GM19467 (cell line): ENCODE results near the gene NOSTRIN.
A peak's percentile ranks its signal among the peaks of the same experiment; 100 is the strongest.
"Not testable (repeated sequence)": the region's sequence is repeated elsewhere in the genome, so short reads cannot be mapped to it uniquely, and the experiment has no call there.

Experiments used
- ATAC-seq: cut with Tn5 transposase; IDR thresholded peaks from one replicate; pipeline ENCODE4 v1.9.1; 2021; ENCODE audit warnings: mild to moderate bottlenecking, moderate library complexity; ENCODE audit not compliant: unreplicated experiment

The NOSTRIN gene, protein sequence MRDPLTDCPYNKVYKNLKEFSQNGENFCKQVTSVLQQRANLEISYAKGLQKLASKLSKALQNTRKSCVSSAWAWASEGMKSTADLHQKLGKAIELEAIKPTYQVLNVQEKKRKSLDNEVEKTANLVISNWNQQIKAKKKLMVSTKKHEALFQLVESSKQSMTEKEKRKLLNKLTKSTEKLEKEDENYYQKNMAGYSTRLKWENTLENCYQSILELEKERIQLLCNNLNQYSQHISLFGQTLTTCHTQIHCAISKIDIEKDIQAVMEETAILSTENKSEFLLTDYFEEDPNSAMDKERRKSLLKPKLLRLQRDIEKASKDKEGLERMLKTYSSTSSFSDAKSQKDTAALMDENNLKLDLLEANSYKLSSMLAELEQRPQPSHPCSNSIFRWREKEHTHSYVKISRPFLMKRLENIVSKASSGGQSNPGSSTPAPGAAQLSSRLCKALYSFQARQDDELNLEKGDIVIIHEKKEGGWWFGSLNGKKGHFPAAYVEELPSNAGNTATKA

DNA sequence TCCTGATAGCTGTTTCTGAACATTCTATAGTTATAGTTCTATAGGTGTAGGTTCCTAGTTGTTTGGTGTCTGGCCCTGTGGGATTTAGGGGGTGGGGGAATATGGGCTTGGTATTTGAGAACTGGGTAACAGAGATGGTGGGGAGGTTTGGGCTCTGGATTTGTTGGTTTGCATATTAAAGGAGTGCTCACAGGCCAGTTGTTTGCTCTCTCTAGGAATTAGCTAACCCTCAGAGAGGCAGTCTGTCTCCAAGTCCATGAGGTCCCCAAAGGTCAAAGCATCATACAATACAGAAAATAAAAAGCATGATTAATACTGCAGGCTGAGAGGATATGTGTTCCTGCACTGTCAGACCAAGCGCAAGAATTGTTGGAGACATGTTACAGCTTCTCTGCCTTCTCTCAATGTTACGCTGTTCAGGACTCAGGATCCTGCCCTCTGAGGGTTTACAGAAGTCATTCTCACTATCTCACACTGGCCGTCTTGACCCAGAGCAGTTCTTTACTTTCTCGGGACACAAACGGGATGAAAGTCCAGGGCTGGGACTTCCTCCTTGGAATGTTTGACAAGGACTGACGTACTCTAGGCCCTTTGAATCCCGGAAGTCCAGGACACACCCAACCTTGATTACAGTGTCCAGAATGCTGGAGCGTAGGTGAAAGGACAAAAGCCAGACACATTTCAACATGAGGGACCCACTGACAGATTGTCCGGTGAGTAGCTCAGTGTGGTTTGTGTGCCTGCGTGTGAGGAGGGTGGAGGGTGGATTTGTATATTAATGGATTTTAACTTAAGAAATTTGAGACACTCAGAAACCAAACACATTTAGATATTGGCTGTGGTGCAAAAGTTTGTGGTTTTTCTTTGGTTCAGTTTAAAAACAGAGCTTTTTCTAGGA, at the start of gene NOSTRIN:
Gene NOSTRIN (plus strand): TSS at position 677 of the 898 bp plus-strand sequence. CDS start 10 bp downstream, at position 687.
- ATAC-seq, result no peak

DNA sequence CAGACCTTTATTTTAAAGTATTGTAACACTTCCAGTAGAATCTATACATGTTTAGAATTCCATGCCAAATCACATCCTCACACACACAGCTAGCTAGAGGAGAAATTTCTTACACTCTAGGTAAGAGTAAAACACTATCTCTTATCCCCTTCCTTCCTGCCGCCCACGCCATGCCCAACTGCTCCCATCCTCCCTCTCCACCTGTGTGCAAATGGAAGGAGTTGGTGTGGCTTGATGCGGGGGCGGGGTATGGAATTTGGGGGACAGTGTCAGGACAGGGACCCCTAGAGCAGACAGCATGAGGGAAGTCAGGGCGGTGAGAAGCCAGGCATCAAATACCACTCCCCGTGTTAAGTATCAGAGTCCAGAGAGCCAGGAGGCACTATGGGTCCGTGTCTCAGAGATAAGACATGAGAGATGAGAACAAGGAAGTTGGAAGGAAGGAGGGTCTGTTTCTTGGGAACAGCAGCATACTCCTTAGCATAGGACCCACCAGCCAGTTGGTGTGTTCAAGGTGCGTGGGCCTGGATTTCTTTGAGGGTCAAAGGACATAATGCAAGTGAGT, 48.6 kb upstream of the NOSTRIN start:
- no peak for ATAC-seq

DNA sequence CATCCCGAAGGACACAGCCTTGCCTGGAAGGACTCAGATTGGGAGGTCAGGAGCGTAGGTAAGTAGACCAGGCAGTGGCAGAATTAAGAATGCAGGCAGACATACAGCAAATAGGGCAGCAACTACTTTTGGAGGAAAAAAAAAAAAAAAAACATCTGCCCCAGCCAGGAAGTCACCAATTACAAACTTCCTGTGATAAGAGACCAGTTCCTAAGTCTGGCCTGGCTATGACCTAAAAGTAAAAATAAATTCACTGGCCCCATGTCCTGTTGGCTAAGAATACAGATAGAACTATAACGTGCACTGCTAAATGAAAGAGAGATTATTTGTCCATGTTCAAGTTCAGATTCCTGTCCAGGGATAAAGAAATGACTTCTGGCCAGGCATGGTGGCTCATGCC, 45.2 kb upstream of the NOSTRIN start:
- no peak for ATAC-seq

DNA sequence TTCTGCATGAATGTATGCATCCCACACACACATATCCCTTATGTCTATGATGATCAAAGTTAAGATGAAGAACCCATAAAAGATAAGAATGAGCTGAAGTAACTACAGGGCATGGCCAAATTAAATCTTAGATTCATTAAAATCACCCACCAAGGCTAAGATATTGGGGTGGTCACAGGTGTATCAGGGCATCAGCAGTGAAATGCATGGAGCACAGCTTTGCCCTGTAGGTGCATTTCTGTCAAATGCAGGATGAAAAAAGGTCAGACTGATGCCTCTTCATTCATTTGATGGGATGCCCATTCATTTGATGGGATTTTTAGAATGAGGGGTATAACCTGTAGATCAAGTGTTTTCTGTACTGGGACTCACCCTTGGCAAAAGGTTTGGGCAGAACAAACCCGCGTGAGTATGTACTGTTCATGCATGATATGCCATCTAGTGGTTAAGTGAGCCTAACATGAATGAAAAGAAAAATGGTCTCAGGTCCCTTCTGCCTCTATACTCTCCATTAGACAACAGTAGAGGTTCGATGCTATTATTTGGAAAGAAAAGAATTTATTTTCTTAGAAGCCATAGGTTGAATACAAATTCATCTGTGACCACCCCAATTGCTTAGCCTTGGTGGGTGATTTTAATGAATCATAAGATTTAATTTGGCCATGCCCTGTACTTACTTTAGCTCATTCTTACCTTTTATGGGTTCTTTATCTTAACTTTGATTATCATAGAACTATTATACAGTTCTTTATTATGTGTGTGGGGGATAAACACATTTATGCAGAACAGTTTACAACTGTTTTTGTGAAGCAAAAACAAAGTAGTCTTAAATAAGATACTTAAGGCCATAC, 43.2 kb upstream of the NOSTRIN start:
- peak; percentile 63 for ATAC-seq

DNA sequence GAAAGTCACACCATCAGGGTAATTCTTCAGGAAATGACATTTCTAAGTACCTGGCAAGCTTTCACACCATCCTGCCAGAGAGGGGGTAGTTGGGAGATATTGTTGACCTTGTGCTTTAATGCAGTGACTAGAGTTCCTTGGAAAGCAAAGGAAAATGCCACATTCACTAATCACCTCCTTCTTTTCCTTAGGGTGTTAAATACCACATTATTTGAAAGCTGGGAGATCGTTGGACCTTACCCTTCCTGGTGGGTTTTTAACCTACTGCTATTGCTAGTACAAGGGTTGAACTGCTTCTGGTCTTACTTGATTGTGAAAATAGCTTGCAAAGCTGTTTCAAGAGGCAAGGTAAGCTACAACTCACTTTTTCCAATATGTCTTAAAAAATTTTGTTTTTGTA, 37.0 kb upstream of the NOSTRIN start:
- no peak for ATAC-seq

DNA sequence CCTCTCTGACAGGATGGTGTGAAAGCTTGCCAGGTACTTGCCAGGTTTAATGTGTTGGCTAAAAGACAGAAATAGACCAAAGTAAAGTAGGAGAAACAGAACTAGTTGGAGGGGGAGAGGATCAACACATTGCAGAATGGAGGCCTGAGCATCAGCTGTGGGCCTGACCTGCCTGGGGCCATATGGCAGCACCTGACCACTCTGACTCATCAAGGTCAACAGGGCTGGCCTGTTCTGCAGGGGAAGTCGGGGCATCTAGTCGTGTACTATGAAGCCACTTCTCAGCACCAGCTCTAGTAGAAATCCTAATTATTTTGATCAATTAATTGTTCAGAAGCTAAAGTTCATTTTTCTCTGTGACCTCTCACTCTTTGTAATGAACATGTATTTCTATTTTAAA, 35.8 kb upstream of the NOSTRIN start:
- no peak for ATAC-seq

DNA sequence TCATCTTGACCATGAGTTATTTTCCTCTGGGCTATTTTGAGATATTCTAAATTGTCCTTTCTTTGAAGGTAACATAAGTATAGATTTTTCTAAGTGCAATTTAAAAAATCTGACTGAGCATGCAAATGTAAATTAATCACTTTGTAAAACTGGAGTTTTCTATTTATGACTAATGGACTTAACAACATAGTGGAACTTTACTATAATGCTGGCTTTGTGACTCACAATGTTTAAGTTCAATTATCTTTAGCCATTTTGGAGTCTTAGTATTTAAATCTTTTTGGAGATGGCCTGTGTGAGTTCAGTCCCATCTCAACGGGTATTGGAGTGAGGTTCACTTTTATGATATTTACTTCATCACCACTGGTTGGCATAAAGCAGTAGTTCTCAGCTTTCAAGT, 35.2 kb upstream of the NOSTRIN start:
- ATAC-seq, result no peak

DNA sequence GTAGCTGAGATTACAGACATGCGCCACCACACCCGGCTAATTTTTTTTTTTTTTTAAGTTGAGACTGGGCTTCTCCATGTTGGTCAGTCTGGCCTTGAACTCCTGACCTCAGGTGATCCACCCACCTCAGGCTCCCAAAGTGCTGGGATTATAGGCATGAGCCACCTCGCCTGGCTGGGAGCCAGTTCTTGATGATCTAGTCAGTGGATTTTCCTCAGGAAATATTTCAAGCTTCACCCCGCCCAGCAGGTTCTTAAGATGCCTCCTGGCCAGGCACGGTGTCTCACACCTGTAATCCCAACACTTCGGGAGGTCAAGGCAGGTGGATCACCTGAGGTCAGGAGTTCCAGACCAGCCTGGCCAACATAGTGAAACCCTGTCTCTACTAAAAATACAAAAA, 34.1 kb upstream of the NOSTRIN start:
- ATAC-seq, result not testable (repeated sequence)

DNA sequence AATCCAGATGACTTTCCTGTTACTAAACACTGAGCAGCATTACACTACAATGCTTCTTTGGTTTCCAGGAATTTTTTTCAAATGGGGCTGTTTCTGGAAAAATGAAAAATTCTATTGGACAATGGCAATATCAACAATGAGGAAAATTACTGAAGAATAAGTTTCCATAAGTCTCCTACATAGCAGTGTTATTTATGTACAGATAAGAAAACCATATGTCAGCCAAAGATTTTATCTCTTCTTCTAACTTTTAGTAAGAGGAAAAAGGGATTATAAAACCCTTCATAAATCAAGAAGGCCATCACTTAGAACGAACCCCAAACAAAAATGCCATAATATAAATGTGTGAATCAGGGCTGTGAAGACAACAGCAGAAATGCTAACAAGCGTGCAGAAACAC, 31.6 kb upstream of the NOSTRIN start:
- ATAC-seq, result no peak

DNA sequence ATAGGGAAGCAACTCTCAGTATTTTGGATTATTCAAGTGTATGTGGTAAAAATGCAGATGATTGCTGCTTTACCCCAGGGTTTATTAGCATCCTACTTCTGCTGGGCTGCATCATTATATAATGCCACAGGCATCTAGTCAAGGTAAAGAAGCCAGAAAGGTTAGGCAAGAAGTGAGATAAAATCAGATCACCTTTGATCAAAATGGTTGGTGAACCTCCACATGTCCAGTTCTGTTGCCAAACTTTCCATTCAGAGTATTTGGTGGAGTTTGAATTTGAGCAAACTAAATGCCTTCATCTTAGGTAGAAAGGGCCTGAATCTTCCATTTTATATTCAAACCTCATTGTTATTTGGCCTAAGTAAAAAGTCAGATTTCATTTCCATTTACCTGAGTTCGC, 29.7 kb upstream of the NOSTRIN start:
- ATAC-seq, result no peak

DNA sequence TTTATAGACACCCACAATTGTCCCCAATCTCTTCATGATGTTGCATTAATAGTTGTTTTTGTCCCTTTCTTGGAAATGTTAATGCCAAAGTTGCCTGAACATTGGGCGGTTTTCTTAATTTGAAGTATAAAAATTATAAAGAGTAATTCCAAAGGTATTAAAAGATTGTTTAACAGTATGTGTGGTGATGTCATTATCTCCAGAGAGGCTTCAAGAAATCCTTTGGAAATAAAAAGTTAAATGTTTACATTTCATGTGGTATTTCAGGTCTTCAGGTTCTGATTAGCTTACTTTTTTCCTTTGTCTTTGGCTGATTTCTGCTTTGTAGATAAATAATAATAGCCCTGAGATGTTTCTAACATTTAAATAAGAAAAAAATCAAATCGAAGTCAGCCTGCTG, 29.3 kb upstream of the NOSTRIN start:
- no peak for ATAC-seq

DNA sequence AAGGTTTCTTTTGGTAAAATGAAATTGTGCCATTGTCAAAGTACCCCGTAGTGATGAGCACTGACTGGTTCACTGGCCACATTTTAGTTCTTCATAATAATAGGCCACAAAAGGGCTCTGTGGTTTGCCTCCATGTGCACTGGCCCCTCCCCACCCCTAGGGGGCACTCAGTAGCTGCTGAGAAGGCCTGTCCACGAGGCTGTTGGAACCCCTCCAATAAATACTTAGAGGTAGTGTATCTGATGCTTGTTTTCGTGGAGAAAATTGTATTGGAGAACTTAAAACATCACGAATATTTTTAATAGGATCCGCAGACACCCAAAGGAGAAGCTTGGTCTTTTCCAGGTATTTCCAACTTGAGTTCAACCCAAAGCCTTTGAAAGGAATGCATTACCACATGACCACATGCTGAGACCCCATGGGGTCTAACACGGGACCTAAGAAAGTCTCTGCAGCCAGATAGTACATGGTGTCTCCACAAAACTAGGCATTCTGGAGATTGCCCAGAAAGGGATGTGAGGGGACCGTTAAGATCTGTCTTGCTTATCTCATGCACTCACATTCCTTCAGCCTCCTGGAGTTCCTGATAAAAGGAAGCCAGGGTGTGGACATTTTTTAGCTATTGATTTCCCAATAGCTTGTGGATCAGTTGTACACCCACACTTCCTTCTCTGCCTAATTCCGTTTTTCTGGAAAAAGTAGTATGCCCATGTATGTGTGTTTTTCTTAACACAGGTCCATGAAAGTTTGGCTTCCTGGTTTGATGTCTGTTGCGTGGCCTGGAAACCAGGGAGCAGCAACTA, 28.5 kb upstream of the NOSTRIN start:
- peak; percentile 54 for ATAC-seq

DNA sequence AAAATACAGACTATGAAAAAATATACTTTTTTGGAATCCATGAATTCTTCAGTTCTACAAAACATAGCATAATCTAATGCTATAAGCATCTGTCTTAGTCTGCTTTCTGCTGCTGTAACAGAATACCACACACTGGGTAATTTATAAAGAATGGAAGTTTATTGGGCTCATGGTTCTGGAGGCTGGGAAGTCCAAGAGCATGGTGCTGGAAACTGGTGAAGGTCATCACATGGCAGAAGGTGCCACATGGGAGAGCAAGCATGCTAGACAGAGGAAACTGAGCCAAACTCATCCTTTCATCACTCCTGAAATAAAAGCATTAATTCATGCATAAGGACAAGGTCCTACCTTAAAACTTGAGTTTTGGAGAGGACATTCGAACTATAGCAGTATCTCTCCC, 26.6 kb upstream of the NOSTRIN start:
- no peak for ATAC-seq

DNA sequence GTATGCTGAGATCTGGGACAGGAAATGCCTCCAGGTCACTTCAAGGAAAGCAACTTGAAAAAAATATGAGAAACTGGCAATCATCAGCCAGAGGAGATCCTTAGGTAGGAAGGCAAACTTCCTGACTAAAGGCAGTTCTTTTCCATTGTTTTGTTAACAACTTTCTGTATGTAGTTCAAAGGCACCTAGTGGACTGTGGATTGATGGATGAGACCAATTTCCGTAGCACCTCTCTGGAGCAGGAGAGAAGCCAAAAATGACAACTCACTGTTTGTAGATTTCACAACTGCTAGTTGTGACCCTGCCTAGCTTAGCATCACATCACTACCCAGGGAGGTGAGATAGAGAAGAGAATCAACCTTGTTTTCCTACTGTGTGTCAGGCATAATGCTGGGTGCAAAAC, 21.8 kb upstream of the NOSTRIN start:
- ATAC-seq, result no peak

DNA sequence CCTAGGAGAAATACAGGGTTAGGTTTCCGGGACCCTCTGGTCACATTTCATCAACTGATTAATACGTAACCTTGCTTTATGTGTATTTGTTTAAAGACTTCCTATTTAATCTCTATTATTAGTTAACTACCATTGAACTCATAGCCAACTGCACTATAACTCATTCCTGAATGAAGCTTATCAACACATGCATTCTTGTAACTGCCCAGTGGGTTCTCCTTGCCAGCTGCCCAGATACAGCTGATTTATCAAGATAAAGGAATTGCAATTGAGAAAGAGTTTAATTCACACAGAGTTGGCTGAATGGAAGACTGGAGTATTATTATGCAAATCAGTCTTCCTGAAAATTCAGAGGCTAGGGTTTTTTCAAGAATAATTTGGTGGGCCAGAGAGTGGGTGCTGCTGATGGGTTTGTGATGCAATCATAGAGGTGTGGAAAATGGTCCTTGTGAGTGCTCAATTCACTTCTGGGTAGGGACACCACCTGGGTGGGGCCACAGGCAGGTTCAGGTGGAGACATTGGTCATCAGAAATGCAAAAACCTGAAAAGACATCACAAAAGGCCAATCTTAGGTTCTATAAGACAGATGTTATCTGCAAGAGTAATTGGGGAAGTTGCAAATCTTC, 21.1 kb upstream of the NOSTRIN start:
- ATAC-seq, result no peak

DNA sequence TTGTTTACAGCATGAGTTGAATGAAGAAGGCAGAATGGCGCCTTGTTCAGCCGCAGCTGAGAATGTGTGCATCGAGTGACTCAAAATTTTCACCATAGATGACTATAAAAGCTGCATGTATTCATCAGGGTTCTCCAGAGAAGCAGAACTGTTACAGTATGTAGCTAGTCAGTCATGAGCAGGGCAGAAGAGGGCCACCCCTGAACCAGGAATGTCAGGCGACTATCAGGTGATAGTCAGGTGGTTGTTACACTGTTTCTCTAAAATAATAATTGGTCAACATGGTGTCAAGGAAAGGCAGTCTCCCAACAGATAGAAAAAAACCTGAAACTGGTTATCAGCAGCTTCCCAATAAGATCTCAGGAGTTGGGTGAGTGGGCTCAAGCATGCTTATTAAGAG, 20.2 kb upstream of the NOSTRIN start:
- no peak for ATAC-seq

DNA sequence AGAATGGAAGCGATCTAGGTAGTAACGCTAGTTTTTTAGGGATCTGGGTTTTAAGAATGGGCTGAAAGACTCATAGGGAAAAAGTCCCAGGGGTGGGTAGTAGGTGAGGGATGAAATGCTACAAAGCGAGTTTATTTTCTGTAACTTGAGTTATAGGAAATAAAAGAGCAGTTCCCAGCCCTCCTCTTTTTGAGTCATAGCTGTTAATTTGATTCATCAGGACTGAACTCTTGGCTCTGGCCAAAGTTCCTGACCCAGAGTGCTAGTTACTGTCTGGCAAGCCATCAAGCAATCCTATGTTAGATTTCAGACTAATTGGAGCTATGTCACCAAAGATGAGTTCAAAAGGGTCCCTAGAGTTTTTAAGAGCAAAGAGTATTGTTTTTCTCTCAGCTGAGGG, 17.4 kb upstream of the NOSTRIN start:
- ATAC-seq, result no peak

DNA sequence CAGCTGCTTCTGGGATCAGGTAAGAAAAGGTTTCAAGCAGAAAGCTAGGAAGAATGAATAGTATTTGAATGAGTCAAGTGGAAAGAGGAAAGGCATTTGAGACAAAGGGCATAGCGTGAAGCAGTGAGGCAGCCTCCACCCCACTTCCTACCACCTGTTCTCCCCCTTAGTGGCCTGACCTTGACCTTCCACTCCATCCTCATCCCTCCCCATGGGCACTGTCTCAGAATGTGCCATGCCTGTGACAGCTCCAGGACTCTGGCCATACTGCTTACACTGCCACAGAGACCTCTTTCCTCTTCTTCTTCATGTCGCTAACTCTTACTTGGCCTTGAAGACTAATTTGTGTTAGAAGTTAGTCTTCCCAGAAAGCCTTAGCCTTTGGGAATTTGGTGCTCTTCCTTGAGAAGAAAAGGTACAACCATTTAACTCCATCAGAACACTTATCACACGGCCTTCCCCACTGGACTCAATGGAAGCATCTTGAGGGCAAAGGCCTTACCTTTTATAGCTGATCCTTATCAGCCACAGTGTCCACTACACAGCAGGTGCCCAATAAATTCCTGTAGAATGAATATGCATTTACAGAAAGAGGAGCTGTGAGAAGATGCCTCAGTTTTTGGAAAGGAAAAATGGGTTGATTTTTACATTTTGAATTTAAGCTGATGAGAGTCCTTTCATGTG, 15.2 kb upstream of the NOSTRIN start:
- ATAC-seq, result no peak
